Kidney (tissue), 14 donors: ENCODE results near the gene TPRX2. TPM values are rescaled to one million over a fixed set of nuclear protein-coding genes. Genes with fewer than 3 reads are reported as not detected.

ENCODE experiments used
- DNase-seq, 5 donors: peaks; one replicate each; pipeline ENCODE4 v3.0.0-alpha.2; 2013 to 2020
- FAIRE-seq: peaks from 2 replicates; lab custom pipeline; 2012; peaks lifted over from hg19 to GRCh38; lab: Jason Lieb, UNC
- H3K27ac ChIP-seq, 2 donors: one replicate each; pipeline ENCODE4 v1.7.0; 2013; ENCODE audit warnings: low read depth in 2 of 2, low read length in 2 of 2, inconsistent platforms in 1 of 2
- H3K27me3 ChIP-seq: one replicate; pipeline ENCODE4 v1.7.1; 2013; ENCODE audit warnings: low read length, inconsistent platforms; ENCODE audit not compliant: control insufficient read depth, insufficient read depth
- H3K36me3 ChIP-seq, 3 donors: one replicate each; pipeline versions ENCODE4 v1.7.0 to v1.7.1; 2013; ENCODE audit warnings: low read length in 3 of 3, control low read depth in 1 of 3, inconsistent platforms in 1 of 3; ENCODE audit not compliant: insufficient read depth in 3 of 3, control insufficient read depth in 2 of 3
- H3K4me1 ChIP-seq, 3 donors: one replicate each; pipeline versions ENCODE4 v1.7.0 to v1.7.1; 2013; ENCODE audit warnings: low read length in 3 of 3, inconsistent platforms in 1 of 3, low read depth in 1 of 3; ENCODE audit not compliant: control insufficient read depth in 2 of 3, insufficient read depth in 2 of 3
- H3K4me3 ChIP-seq, 3 donors: one replicate each; pipeline versions ENCODE4 v1.7.0 to v1.8.1; 2013; ENCODE audit warnings: low read length in 3 of 3, control low read depth in 1 of 3, inconsistent platforms in 1 of 3
- H3K9ac ChIP-seq, 3 donors: one replicate each; pipeline versions ENCODE4 v1.7.0 to v1.7.1; 2013; ENCODE audit warnings: low read length in 3 of 3, control low read depth in 1 of 3, inconsistent platforms in 1 of 3
- H3K9me3 ChIP-seq, 3 donors: one replicate each; pipeline versions ENCODE4 v1.7.0 to v1.7.1; 2013; ENCODE audit warnings: low read length in 3 of 3, control low read depth in 1 of 3, inconsistent platforms in 1 of 3; ENCODE audit not compliant: control insufficient read depth in 2 of 3, insufficient read depth in 1 of 3
- CTCF ChIP-seq: IDR thresholded peaks from 3 replicates; pipeline ENCODE4 v1.5.1; 2012; ENCODE audit warnings: mild to moderate bottlenecking, moderate library complexity, borderline replicate concordance; ENCODE audit not compliant: insufficient read depth; ENCODE audit errors: extremely low read depth
- intact Hi-C: fragments of 100-400 bp; cut with DNase I; formaldehyde crosslinking; loops from one replicate; pipeline ENCODE4 v1.11.1; 2022
- polyA plus RNA-seq: library from polyadenylated mRNA; stranded (reverse); fragments of 350-450 nt; fragmentation: Illumina TruSeq; extraction: RNeasy Lipid Tissue Mini Kit (QIAGEN cat#74804); gene quantifications from one replicate; pipeline ENCODE4 v1.2.3, GENCODE V29; 2014; ENCODE audit warnings: low read depth, low replicate concordance; ENCODE audit not compliant: insufficient read depth
- total RNA-seq: library from RNA; stranded (reverse); fragmentation: NEBNext Ultra II Directional; extraction: Animal tissue kit (Norgen Biotek cat#: 25700); gene quantifications from one replicate; pipeline ENCODE4 v1.2.1, GENCODE V29; 2021
- donor health status: control.
- donor health status: control.
- donor health status: control.
- donor health status: control.
- donor health status: control.
- donor health status: DM: yes; HTN: yes; CAD: no.
- donor health status: Normal renal cell carcinoma (clear cell type).

The TPRX2 gene
- total and polyA plus RNA-seq, 2 donors from 2014 or later: not detected

GRCh38 chr19:47882890-47883289 is 23.9 kb downstream of the TPRX2 start:
- TF ChIP-seq CTCF: no peak
- peak in 1 of 5 donors; percentile 17 for DNase-seq
- intact Hi-C loops: no loop called here
- no peaks in the 10 kb centered on the region for H3K9me3 ChIP-seq
- no peaks in the 10 kb centered on the region for H3K4me1 ChIP-seq
- no peak overlapping the region for H3K27ac ChIP-seq
- H3K4me3 ChIP-seq: no peak overlapping the region
- H3K9ac ChIP-seq: no peak overlapping the region
- no peaks in the 10 kb centered on the region for H3K36me3 ChIP-seq
- H3K27me3 ChIP-seq: no peaks in the 10 kb centered on the region
- FAIRE-seq: no peak

DNA sequence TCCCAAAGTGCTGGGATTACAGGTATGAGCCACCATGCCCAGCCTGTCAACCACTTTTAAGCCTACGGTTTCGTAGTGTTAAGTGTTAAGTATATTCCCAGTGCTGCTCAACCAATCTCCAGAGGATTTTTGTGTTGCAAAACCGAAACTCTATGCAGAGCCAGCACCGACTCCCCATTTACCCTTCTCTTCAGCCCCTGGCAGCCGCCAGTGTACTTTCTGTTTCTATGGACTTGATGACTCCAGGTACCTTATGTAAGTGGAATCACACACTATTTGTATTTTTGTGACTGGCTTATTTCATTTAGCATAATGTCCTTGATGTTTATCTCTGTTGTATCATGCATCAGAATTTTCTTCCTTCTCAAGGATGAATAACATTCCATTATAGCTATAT is 26.0 kb downstream of the TPRX2 start:
- intact Hi-C loops: no loop called here
- no peak for DNase-seq
- Histone ChIP-seq H3K4me1 (no peaks in the 10 kb centered on the region), H3K9me3 (no peaks in the 10 kb centered on the region), H3K9ac (no peak overlapping the region), H3K4me3 (no peak overlapping the region), H3K27me3 (no peaks in the 10 kb centered on the region), H3K36me3 (no peaks in the 10 kb centered on the region), H3K27ac (no peak overlapping the region)
- FAIRE-seq: no peak
- no peak for TF ChIP-seq CTCF

- Histone ChIP-seq H3K36me3 (no peaks in the 10 kb centered on the region), H3K9ac (no peak within 1 kb of the TSS), H3K9me3 (no peaks in the 10 kb centered on the region), H3K27ac (no peak within 1 kb of the TSS), H3K4me1 (no peaks in the 10 kb centered on the region), H3K4me3 (no peak within 1 kb of the TSS), H3K27me3 (no peaks in the 10 kb centered on the region)
- TF ChIP-seq CTCF: no peak
- FAIRE-seq (no peak), DNase-seq (peak in 1 of 5 donors; percentile 5)
- intact Hi-C loops: no loop called here
Measured at GRCh38 chr19:47886010-47886559, 27.1 kb downstream of the TPRX2 start, which contains the start of gene SULT2A1. Gene SULT2A1 (minus strand): TSS chr19:47886315. CDS start chr19:47886257, 58 bp downstream.
